ENCODE results near the gene ZNF154.

ZNF154 gene

GRCh38 chr19:57648331-57649003 is 60.5 kb downstream of the ZNF154 start:
- no peaks in the 10 kb centered on the region; the same call in 1 of the 2 replicates for H3K9me3 ChIP-seq (ENCODE audit: insufficient read depth, low read length)
- H3K79me2 ChIP-seq (ENCODE audit: low read length) = no peaks in the 10 kb centered on the region
- no peak overlapping the region for H3K4me3 ChIP-seq (ENCODE audit: low read length)
- no peaks in the 10 kb centered on the region for H3K36me3 ChIP-seq (replicated peaks; ENCODE audit: low read depth, low read length)
- H3K27me3 ChIP-seq (ENCODE audit: low read depth, low read length) = no peaks in the 10 kb centered on the region
- H3K4me2 ChIP-seq (ENCODE audit: low read length) = no peak overlapping the region
- TF ChIP-seq CTCF (IDR thresholded peaks at IDR 0.05; ENCODE audit: low read depth, low read length) (no peak), EZH2phosphoT487 (IDR thresholded peaks at IDR 0.05; ENCODE audit: low read depth) (no peak)
- no peak overlapping the region for H2AFZ ChIP-seq (ENCODE audit: low read depth, low read length)
- no peak overlapping the region for H3K27ac ChIP-seq (ENCODE audit: low read length)
- no peak overlapping the region for H3K9ac ChIP-seq (ENCODE audit: low read length)
- H4K20me1 ChIP-seq (ENCODE audit: insufficient read depth, low read length) = no peaks in the 10 kb centered on the region
- H3K4me1 ChIP-seq (ENCODE audit: low read length) = no peaks in the 10 kb centered on the region
